HG02571 (cell line): Measurements from ENCODE around the gene N4BP2.
"Not testable (repeated sequence)": the region's sequence is repeated elsewhere in the genome, so short reads cannot be mapped to it uniquely, and the experiment has no call there.

Experiments
- ATAC-seq: cut with Tn5 transposase; IDR thresholded peaks from one replicate; pipeline ENCODE4 v1.9.1; 2021; ENCODE audit warnings: mild to moderate bottlenecking, moderate library complexity; ENCODE audit not compliant: unreplicated experiment

The N4BP2 gene

DNA sequence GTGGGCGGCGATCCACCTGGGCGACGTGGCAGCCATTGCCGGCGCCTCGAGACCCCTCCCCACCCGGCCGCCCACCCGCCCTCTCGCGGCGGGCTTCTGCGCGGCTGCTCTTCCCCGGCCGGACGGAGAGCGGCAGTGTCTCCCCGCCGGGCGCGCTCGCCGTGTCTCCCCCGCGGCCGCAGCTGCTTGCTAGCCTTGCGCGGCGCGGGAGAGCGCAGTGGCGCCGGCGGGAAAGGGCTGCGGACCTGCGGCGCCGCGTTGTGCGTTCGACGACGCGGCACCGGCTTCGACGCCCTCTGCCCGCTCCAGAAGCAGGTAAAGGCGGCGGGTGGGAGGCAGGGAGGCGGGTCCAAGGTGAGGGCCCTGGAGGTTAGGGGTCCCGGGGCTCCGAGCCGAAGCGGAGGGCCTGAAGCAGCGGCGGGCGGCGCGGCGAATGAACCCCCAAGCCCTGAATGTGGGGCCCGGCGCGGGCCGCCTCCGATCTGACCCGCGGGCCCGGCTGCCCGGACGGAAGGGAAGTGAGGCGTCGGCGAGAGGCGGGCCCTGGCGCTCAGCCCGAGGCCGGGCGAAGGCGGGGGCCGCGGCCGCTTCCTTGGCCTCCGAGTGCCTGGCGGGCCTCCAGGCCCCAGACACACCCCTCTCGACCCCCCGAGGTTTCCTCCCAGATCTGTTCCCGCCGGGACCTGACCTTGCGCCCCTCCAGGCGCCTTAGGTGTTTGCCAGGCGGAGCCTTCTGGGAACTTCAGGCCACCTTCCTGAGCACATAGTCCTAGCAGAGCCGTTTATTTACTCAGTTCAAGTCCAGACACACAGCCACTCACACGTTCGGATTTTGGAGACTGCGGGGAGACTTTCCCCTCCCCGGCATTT, at the start of gene N4BP2:
TSS of gene N4BP2 (plus strand) at position 135 of the 870 bp plus-strand sequence. CDS start 40,491 bp downstream, outside the sequence.
- ATAC-seq = peak; percentile 46

DNA sequence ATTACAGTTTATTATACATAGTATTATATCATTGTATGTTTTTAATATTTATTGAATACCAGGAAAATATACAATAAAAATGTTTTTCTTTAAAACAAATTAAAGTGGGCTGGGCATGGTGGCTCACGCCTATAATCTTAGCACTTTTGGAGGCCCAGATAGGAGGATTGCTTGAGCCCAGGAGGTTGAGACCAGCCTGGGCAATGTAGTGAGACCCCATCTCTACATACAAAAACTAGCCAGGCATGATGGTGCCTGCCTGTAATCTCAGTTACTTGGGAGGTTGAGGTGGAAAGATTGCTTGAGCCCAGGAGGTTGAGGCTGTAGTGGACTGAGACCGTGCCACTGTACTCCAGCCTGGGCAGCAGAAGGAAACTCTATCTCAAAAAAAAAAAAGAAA, 40.6 kb upstream of the N4BP2 start:
- ATAC-seq = no peak

DNA sequence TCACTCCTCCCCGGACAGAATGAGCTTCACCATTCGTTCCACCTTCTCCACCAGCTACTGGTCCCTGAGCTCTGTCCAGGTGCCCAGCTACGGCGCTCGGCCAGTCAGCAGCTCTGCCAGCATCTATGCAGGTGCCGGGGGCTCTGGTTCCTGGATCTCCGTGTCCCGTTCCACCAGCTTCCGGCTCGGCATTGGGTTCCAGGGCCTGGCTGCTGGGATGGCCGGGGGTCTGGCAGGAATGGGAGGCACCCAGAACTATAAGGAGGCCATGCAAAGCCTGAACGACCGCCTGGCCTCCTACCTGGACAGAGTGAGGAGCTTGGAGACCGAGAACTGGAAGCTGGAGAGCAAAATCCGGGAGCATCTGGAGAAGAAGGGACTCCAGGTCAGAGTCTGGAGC, 36.4 kb upstream of the N4BP2 start:
- no peak for ATAC-seq

DNA sequence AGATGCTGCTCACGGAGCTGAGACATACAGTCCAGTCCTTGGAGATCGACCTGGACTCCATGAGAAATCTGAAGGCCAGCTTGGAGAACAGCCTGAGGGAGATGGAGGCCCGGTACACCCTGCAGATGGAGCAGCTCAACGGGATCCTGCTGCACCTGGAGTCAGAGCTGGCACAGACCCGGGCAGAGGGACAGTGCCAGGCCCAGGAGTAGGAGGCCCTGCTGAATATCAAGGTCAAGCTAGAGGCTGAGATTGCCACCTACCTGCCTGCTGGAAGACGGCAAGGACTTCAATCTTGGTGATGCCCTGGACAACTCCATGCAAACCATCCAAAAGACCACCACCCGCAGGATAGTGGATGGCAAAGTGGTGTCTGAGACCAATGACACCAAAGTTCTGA, 35.5 kb upstream of the N4BP2 start:
- ATAC-seq = not testable (repeated sequence)

DNA sequence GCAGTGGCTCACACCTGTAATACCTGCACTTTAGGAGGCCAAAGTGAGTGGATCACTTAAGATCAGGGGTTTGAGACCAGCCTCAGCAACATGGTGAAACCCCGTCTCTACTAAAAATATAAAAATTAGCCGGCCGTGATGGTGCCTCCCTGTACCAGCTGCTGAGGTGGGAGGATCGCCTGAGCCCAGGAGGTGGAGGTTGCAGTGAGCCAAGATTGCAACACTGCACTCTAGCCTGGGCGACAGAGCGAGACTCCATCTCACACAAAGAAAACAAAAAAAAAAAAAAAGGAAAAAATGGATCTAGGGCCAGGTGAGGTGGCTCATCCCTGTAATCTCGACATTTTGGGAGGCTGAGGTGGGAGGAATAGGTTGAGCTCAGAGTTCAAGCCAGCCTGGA, 32.6 kb upstream of the N4BP2 start:
- ATAC-seq = not testable (repeated sequence)

DNA sequence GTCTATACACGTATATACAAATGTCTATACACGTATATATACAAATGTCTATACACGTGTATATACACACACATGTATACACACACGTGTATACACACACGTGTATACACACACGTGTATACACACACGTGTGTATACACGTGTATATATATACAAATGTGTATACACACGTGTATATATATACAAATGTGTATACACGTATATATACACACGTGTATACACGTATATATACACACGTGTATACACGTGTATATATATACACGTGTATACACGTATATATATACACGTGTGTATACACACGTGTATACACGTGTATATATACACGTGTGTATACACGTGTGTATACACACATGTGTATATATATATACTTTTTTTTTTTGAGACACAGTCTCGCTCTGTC, 23.9 kb upstream of the N4BP2 start:
- ATAC-seq = no peak

DNA sequence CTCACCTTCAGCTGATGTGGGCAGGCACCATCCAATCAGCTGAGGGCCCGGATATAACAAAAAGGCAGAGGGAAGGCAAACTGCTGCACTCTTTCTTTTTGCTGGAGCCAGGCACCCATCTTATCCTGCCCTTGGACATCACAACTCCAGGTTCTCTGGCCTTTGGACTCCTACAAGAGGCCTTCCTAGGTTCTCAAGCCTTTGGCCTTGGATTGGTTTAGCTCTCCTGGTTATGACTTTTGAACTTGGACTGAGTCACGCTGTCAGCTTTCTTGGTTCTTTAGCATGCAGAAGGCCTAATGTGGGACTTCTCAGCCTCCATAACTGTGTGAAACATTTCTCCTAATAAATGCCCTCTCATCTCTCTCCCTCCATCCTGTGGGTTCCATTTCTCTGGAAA, 23.0 kb upstream of the N4BP2 start:
- ATAC-seq = no peak

DNA sequence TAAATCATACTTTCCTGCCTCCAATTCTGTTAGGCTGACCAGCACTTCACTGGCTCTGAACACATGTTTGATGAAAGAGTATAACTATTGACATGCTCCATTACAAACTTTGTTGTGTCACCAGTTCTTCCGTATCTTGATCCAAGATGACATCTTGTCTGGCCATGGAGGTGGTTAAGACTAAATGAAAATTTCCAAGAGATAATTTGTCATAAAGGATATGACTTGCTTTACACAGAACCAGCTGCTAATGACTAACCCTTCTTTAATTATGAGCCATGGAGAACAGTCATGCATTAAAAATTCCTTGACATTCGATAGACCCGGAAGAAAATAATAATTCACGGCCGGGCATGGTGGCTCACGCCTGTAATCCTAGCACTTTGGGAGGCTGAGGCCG, 17.7 kb upstream of the N4BP2 start:
- ATAC-seq = no peak

DNA sequence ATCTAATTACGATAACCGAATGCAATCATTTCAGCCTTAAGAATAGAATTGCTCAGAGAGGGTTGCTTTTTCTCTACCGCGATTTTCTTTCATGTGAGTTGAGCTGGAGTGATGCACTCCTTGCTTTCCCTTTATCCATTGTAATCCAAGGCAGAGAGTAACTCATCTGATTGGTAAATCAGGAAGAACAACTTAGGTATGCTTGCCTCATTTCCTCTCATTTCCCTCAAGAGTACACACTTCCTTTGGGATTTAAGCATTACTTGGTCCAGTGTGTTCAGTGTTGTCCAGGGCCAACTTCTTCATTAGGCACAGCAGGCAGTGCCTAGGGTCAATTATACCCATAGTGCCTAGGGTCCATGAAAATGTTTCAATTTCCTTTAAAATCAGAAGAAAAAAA, 15.7 kb upstream of the N4BP2 start:
- no peak for ATAC-seq

DNA sequence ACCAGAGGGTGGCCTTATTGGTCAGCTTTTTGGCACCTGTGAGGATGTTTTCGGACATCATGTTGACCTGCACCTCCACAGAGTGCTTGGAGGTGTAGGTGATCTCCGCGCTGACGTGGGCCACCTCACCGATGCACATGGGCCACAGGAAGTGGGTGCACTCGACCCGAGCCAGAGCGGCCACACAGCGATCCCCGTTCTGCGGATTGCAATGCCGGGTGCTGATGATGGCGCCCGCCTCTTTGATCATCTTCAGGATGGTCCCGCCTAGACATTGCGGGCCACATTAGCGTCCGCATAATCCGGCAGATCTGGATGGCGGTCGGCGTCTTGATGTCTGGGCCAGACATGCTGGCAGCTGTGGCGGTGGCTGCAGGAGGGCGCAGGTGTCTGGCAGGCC, 12.9 kb upstream of the N4BP2 start:
- no peak for ATAC-seq

DNA sequence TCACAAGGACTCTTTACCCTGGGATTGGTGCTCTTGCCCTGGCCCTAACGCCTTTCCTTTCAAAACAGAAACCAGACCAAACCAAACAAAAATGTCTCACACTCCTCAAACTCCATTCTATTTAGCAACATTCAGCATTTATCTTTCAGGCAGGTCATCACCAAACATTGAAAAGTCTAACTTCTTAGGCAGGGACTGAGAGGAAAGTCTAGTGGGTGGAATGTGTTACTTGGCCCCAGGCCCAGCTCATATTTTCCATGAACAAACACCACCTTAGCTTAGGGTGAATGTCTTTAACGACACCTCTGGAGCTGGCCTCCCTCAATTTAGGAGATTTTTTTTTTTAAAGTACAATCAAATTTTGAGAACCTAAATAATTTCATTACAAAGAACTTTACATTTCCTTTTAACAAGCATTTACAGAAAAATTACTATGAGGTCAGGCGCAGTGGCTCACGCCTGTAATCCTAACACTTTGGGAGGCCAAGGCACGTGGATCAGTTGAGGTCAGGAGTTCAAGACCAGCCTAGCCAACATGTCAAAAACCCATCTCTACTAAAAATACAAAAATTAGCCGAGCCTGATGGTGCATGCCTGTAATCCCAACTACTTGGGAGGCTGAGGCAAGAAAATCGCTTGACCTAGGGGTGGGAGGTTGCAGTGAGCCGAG, 10.2 kb upstream of the N4BP2 start:
- no peak for ATAC-seq

DNA sequence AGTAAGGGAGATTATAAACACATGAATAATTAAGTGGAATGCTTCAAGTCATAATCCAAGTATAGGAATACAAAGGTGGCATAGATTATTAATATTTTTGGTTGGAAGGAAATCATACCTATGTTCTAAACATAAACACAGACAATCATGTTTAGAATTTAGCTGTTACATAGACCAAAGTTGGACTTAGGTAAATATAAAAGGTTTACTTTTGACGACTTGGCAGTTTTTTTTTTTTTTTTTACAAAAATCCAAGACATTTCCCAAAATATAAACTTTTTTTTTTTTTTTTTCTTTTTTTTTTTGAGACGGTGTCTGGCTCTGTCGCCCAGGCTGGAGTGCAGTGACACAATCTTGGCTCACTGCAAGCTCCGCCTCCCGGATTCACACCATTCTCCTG, 3.5 kb upstream of the N4BP2 start:
- no peak for ATAC-seq

DNA sequence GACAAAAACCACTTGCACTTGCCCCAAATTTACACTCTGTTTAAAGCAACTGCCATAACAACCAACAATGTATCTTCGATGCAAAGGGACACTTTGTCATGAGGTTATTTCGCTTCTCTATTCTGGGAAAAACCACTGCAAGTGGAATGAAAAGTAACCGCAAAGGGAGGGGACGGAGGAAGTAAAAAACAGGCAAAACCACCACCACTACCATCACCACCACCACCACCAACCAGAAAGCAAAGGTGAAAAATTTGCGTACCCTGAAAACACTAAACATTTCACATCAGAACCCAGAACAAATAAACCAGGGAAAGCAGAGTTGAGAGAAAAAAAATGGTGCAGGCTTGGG, 1.2 kb upstream of the N4BP2 start:
- no peak for ATAC-seq

DNA sequence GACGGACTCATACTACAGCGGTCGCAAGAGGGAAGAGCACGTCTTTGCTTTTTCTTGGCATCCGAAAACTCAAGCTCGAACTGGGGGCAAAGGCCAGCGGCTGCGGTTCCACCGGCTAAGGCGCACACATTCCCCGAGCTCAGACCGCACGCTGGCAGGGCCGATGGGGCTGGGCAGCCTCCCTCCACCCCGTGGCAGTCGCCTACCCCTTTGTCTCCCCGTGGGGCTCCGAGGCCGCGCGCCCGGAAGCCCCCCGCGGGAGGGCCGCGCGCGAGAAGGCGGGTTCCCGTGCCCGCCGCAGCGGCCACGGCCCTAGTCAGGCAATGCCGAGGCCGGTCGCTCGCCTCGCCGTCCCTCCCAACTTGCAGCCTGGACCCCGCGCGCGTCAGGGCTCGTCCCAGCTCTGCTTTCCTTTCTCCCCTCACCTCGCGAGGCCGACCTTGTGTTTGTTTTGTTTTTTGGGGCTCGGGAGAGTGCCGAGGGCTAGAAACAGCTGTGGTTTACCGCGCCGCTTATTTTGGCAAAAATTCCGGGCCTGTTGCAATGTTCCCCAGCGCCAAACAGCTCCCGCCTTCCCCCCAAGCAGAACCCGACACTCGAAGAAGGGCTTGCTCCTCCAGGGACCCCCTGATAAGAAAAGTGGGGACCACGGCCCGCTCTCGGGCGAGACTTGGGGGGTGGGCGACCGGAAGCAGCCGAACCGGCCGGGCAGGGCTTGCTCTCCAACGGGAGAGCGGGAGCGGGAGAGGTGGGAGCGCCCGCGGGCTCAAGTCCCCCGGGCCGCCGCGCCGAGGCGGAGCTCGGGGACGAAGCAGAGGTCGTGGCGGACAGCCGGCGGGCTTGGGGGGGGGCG, 561 bp upstream of the N4BP2 start:
- peak; percentile 21 for ATAC-seq

DNA sequence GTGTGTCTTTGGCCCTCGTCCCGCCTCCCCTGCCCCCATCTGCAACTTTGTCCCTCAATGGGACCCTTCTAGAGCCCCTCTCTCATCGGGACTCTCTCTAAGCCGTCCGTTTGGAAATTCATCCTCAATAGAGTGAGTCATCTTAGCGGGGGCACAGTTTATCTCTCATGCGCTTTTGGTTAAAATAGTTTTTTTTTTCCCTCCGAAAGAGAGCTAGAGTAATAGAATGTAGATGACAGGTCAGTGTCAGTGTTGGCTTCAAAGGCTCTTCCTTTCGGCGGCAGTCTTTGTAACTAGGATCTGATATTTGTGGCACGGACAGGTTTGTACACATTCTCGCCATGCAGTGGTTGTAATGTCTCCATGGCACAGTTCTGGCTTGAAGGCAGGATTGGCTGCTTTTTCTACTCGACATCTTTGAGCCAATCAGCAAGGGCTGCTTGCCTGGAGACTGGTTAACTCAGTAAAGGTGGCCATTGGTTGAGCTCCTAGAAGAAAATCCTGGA, 989 bp downstream of the N4BP2 start:
- peak; percentile 64 for ATAC-seq

DNA sequence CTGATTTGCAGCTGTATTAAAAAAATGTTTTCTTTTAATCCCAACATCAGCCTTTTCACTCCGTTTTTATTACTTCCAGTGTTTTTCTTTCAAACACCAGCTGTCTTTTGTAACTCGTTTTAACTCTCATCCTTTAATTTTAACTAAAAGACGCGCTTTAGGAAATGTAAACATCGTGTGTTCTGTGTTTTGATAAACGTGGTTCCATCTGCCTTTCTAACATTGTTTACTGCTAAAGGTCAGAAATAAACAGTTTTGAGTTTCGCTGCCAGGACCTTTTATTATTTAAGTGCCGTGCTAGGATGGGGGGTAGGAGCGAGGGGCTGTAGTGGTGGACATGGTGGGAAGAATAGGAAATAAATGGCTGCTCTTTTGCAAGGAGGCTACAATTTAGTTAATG, 1.5 kb downstream of the N4BP2 start:
- ATAC-seq = no peak

DNA sequence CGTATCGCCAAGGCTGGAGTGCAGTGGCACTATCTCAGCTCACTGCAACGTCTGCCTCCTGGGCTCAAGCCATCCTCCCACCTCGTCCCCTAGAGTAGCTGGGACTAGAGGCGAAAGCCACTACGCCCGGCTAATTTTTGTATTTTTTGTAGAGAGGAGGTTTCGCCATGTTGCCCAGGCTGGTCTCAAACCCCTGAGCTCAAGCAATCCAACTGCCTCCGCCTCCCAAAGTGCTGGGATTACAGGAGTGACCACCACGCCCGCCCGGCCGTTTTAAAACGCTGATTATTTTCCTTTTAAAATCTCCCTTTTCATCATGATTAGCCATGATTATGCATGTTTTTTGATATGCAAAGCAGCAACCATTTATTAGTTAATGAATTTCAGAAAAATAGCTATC, 2.2 kb downstream of the N4BP2 start:
- ATAC-seq = no peak

DNA sequence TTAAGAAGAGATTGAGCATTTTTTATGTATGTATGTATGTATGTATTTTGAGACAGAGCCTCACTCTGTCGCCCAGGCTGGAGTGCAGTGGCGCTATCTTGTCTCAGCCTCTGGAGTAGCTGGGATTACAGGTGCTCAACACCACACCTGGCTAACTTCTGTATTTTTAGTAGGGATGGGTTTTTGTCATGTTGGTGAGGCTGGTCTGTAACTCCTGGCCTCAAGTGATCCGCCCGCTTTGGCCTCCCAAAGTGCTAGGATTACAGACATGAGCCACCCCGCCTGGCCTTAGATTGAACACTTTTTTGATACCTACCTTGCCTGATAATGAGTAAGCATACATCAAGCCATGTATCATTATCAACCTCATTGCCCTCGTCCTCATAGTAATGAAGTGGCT, 2.7 kb downstream of the N4BP2 start:
- ATAC-seq = no peak

DNA sequence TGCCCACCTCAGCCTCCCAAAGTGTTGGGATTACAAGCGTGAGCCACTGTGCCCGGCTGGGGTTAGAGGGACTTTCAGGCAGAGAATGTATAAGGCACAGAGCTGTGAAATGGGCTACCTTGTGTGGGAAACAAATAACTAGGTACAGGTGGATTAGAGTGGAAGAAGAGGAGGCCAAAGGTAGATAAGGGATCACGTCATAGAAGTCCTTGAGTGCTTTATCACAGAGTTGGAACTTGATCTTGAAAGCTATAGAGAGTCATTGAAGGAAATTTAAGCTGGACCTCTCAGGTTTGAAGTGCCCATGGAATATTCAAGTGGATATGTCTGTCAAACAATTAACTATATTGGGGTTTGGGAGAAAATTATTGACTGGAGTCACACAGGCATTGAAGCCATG, 8.4 kb downstream of the N4BP2 start:
- ATAC-seq = no peak

DNA sequence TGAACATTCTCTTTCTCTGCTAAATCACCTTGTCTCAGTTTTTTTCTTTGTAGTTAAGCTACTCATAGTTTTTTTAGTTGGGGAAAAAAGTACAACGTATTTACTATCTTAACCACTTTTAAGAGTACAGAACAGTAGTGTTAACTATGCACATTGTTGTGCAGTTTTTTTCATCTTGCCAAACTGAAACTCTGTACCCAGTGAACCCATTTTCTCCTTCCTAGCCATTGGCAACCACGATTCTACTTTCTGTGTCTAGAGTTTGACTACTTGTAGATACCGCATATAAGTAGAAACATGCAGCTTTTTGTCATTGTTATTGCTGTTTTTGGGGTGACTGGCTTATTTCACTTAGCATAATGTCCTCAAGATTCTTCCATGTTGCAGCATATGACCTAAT, 10.0 kb downstream of the N4BP2 start:
- no peak for ATAC-seq

DNA sequence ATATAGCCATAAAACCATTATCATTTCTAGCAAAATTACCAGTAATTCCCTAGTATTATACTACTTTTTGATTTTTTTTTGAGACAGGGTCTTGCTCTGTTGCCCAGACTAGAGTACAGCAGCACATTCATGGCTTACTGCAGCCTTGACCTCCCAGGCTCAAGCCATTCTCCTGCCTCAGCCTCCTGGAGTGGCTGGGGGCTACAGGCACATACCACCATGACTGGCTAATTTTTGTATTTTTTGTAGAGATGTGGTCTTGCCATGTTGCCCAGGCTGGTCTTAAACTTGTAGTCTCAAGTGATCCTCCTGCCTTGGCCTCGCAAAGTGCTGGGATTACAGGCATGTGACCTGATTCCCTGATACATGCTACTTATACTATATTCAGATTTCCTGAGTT, 13.7 kb downstream of the N4BP2 start:
- ATAC-seq = no peak
